NT2/D1 (cell line): ENCODE results near the gene PTCD3.

ENCODE experiments used
- DNase-seq: peaks from one replicate; pipeline ENCODE4 v3.0.0-alpha.2; 2011; ENCODE audit warnings: low read depth, low spot score
- H3K27me3 ChIP-seq: 2 replicates; pipeline ENCODE4 v1.6.0; 2011; ENCODE audit warnings: mild to moderate bottlenecking; ENCODE audit not compliant: insufficient read length, insufficient read depth
- H3K36me3 ChIP-seq: 2 replicates; pipeline ENCODE4 v1.6.1; 2011; ENCODE audit warnings: mild to moderate bottlenecking, low read length, mixed read lengths; ENCODE audit not compliant: insufficient read depth, insufficient read length
- H3K4me1 ChIP-seq: 2 replicates; pipeline ENCODE4 v1.5.1; 2011; ENCODE audit not compliant: insufficient read depth, insufficient read length
- H3K4me3 ChIP-seq: 2 replicates; pipeline ENCODE4 v1.5.1; 2011; ENCODE audit warnings: low read depth; ENCODE audit not compliant: insufficient read length
- H3K9ac ChIP-seq: 2 replicates; pipeline ENCODE4 v1.6.0; 2011; ENCODE audit warnings: low read depth; ENCODE audit not compliant: insufficient read length
- H3K9me3 ChIP-seq: 2 replicates; pipeline ENCODE4 v1.5.1; 2011; ENCODE audit warnings: mild to moderate bottlenecking, low read length; ENCODE audit not compliant: insufficient read depth
- SUZ12 ChIP-seq: IDR thresholded peaks from 2 replicates; pipeline ENCODE4 v1.6.1; 2011; ENCODE audit not compliant: insufficient read length, insufficient read depth; ENCODE audit errors: extremely low read depth
- YY1 ChIP-seq: IDR thresholded peaks from 2 replicates; pipeline ENCODE4 v1.6.1; 2011; ENCODE audit not compliant: insufficient read length, insufficient read depth
- ZNF274 ChIP-seq: IDR thresholded peaks from 2 replicates; pipeline ENCODE4 v1.6.1; 2011; ENCODE audit warnings: mild to moderate bottlenecking, low read depth, low read length

PTCD3 gene

DNA sequence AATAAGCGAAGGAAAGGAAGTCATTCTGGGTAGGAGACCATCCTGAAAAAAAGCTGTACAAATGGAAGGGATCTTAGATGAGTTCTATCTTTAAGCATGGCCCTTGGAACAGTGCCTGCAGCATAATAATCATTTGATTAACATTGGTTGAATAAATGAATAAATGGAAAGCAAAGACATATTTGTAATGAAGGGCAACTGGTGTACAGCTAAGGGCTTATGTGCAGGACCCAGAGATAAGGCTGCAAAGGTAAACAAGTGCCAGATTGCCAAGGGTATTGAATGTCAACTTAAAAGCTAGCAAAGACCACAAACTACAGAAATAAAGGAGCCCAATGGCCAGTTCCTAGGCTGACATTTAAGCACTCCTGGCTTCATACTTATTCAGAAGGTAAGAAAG, 69.8 kb downstream of the PTCD3 start:
- Histone ChIP-seq H3K27me3 (no peaks in the 10 kb centered on the region), H3K4me3 (no peak overlapping the region), H3K9me3 (no peaks in the 10 kb centered on the region), H3K36me3 (peaks cover 51% of the 10 kb centered on the region), H3K9ac (no peak overlapping the region), H3K4me1 (no peaks in the 10 kb centered on the region)
- no peak for DNase-seq
- TF ChIP-seq YY1, result no peak
- no peak for TF ChIP-seq ZNF274
- TF ChIP-seq SUZ12, result no peak

GRCh38 chr2:86176597-86176996, 70.6 kb downstream of the PTCD3 start:
- Histone ChIP-seq H3K9ac (no peak overlapping the region), H3K4me3 (no peak overlapping the region), H3K36me3 (peaks cover 49% of the 10 kb centered on the region), H3K4me1 (no peaks in the 10 kb centered on the region), H3K27me3 (no peaks in the 10 kb centered on the region), H3K9me3 (no peaks in the 10 kb centered on the region)
- DNase-seq, result no peak
- TF ChIP-seq ZNF274 (no peak), SUZ12 (no peak), YY1 (no peak)

GRCh38 chr2:86185517-86186212, 79.6 kb downstream of the PTCD3 start:
- Histone ChIP-seq H3K4me3 (no peak overlapping the region), H3K9ac (no peak overlapping the region), H3K4me1 (no peaks in the 10 kb centered on the region), H3K27me3 (no peaks in the 10 kb centered on the region), H3K9me3 (no peaks in the 10 kb centered on the region), H3K36me3 (peaks cover 24% of the 10 kb centered on the region)
- no peak for TF ChIP-seq SUZ12
- no peak for TF ChIP-seq YY1
- no peak for TF ChIP-seq ZNF274
- DNase-seq, result no peak

GRCh38 chr2:86186431-86186830, 80.4 kb downstream of the PTCD3 start:
- Histone ChIP-seq H3K9ac (no peak overlapping the region), H3K27me3 (no peaks in the 10 kb centered on the region), H3K9me3 (no peaks in the 10 kb centered on the region), H3K36me3 (peaks cover 21% of the 10 kb centered on the region), H3K4me3 (no peak overlapping the region), H3K4me1 (no peaks in the 10 kb centered on the region)
- TF ChIP-seq ZNF274 (no peak), SUZ12 (no peak), YY1 (no peak)
- DNase-seq, result no peak

- Histone ChIP-seq H3K4me1 (no peaks in the 10 kb centered on the region), H3K9ac (no peak overlapping the region), H3K36me3 (peaks cover 35% of the 10 kb centered on the region), H3K27me3 (no peaks in the 10 kb centered on the region), H3K9me3 (no peaks in the 10 kb centered on the region), H3K4me3 (no peak overlapping the region)
- no peak for DNase-seq
- no peak for TF ChIP-seq SUZ12
- no peak for TF ChIP-seq ZNF274
- TF ChIP-seq YY1, result no peak
These were observed 83.9 kb downstream of the PTCD3 start for GRCh38 chr2:86189782-86190416.
